ENCODE results near the gene ROBO2.

ROBO2 gene

DNA sequence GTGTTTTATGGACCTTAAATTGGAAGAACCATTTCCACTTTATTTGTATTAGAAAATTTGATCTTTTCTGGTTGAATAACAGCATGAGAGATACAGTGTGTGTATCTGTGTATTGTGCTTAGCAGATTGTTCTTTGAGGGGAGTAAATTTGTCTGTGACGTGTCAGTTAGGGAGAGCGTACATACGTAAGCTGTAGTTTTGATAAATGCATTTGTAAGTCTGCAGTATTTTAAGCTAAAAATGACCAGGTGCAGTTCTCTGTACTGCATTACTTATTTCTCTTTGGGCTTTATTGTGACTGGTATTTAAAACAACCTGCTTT, 264.8 kb downstream of the ROBO2 start:
- Histone ChIP-seq H3K9me3 (ENCODE audit: control insufficient read depth, insufficient read depth, low read length) (no peaks in the 10 kb centered on the region), H3K9ac (ENCODE audit: low read depth, low read length) (no peak overlapping the region), H3K4me1 (ENCODE audit: insufficient read depth, low read length) (peaks cover 12% of the 10 kb centered on the region), H3K36me3 (ENCODE audit: insufficient read depth, low read length) (no peaks in the 10 kb centered on the region)

GRCh38 chr3:77309460-77309859, 269.6 kb downstream of the ROBO2 start:
- no peak overlapping the region for H3K9ac ChIP-seq (ENCODE audit: low read depth, low read length)
- no peaks in the 10 kb centered on the region for H3K9me3 ChIP-seq (ENCODE audit: control insufficient read depth, insufficient read depth, low read length)
- peaks cover 5% of the 10 kb centered on the region; the same call in 1 of the 2 replicates for H3K4me1 ChIP-seq (ENCODE audit: insufficient read depth, low read length)
- H3K36me3 ChIP-seq (ENCODE audit: insufficient read depth, low read length) = no peaks in the 10 kb centered on the region

GRCh38 chr3:77313843-77314242, 273.9 kb downstream of the ROBO2 start:
- Histone ChIP-seq H3K36me3 (ENCODE audit: insufficient read depth, low read length) (no peaks in the 10 kb centered on the region), H3K4me1 (ENCODE audit: insufficient read depth, low read length) (no peaks in the 10 kb centered on the region), H3K9me3 (ENCODE audit: control insufficient read depth, insufficient read depth, low read length) (no peaks in the 10 kb centered on the region), H3K9ac (ENCODE audit: low read depth, low read length) (no peak overlapping the region)

DNA sequence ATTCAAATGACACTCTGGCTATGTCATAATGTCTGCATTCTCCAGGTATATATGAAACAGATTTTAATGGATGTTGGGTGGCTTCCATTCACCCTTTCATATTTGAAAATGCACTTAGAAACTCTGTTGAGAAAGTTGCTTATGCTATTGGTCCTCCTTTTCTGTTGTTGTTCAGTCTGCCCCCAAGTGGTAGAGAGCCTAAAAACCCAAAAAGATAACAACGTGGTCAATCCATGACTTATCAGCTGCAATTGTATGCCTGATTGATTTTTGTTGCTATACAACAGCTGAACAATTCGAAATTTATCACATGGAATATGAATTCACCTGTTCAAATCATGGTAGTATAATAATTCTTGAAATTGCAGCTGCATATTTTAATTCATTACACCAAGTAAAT, 279.8 kb downstream of the ROBO2 start:
- Histone ChIP-seq H3K36me3 (ENCODE audit: insufficient read depth, low read length) (no peaks in the 10 kb centered on the region), H3K9me3 (ENCODE audit: control insufficient read depth, insufficient read depth, low read length) (no peaks in the 10 kb centered on the region), H3K9ac (ENCODE audit: low read depth, low read length) (no peak overlapping the region), H3K4me1 (ENCODE audit: insufficient read depth, low read length) (no peaks in the 10 kb centered on the region)

DNA sequence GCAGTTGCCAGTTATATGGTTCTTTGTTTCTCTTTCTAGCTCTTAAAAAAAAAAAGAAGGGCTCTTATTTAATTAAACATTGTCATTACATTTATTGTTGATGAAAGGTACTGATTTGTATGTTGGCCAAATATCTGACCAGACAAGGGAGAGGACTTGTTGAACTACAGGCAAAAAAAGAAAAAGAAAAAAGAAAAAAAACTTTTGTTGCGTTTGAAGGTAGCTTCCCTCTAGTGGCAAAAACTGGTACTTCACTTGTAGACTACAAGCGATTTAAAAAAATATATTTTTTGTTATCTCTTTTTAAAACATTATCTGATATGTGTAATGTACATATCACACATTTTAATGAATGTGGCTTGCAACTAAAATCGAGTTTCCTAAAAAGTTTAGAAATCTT, 280.6 kb downstream of the ROBO2 start:
- Histone ChIP-seq H3K36me3 (ENCODE audit: insufficient read depth, low read length) (no peaks in the 10 kb centered on the region), H3K4me1 (ENCODE audit: insufficient read depth, low read length) (no peaks in the 10 kb centered on the region), H3K9ac (ENCODE audit: low read depth, low read length) (no peak overlapping the region), H3K9me3 (ENCODE audit: control insufficient read depth, insufficient read depth, low read length) (no peaks in the 10 kb centered on the region)

DNA sequence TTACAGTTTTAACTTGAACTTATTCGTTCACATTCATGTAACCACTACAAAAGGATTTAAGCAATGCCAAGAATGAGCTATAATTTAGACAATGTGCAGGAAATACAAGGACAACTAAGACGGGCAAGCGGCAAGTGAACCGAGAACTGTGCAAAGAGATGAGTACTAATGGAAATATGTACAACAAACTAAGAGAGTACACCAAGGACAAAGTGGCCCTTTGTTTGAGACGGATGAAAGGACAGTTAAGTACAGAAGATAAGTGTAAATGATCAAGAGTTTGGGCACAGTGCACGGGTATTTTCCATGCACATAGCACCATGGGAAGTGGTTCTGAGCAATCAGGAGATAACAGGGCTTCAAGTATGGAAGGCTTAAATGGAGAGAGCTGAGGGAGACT, 281.7 kb downstream of the ROBO2 start:
- Histone ChIP-seq H3K36me3 (ENCODE audit: insufficient read depth, low read length) (no peaks in the 10 kb centered on the region), H3K9ac (ENCODE audit: low read depth, low read length) (no peak overlapping the region), H3K9me3 (ENCODE audit: control insufficient read depth, insufficient read depth, low read length) (no peaks in the 10 kb centered on the region), H3K4me1 (ENCODE audit: insufficient read depth, low read length) (no peaks in the 10 kb centered on the region)

- Histone ChIP-seq H3K36me3 (ENCODE audit: insufficient read depth, low read length) (no peaks in the 10 kb centered on the region), H3K9me3 (ENCODE audit: control insufficient read depth, insufficient read depth, low read length) (no peaks in the 10 kb centered on the region), H3K4me1 (ENCODE audit: insufficient read depth, low read length) (no peaks in the 10 kb centered on the region), H3K9ac (ENCODE audit: low read depth, low read length) (no peak overlapping the region)
Observed at GRCh38 chr3:77323626-77324025, 283.7 kb downstream of the ROBO2 start.

DNA sequence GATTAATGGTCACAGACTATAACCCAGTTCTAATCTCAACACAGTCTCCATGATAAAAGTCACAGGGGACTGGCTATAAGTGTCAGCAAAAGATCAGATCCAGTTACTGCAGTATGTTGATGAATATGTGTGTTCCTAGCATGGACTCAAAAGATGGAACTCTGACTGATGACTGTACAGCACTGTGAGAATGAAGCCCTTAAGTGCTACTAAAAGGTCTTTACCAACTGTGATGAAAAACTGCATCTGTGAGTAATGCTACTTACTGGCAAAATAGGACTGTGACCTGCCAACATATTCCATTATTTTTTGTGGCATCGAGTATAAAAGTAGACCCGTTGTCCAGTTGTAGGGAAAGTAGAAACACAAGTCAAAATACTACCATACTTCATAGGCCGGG, 284.2 kb downstream of the ROBO2 start:
- Histone ChIP-seq H3K9ac (ENCODE audit: low read depth, low read length) (no peak overlapping the region), H3K4me1 (ENCODE audit: insufficient read depth, low read length) (no peaks in the 10 kb centered on the region), H3K36me3 (ENCODE audit: insufficient read depth, low read length) (no peaks in the 10 kb centered on the region), H3K9me3 (ENCODE audit: control insufficient read depth, insufficient read depth, low read length) (no peaks in the 10 kb centered on the region)

DNA sequence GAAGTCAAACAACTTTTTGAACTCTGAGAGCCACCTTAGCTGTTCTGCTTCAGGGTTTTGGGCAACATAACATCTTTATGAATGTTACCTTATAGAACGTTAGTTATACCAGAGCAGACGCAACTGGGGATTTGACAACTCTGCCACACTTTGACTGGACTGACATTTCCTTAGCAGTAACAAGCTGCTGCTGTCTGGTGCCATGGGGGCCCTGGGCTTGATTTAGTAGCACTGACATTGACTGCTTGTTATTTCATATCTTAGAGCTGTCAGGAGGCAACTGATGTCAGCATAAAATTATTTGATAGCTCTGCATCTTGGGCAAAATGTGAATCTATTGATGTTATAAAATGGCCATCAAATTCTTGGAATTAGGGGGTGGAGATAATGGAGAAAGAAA, 285.4 kb downstream of the ROBO2 start:
- Histone ChIP-seq H3K36me3 (ENCODE audit: insufficient read depth, low read length) (no peaks in the 10 kb centered on the region), H3K9me3 (ENCODE audit: control insufficient read depth, insufficient read depth, low read length) (no peaks in the 10 kb centered on the region), H3K4me1 (ENCODE audit: insufficient read depth, low read length) (no peaks in the 10 kb centered on the region), H3K9ac (ENCODE audit: low read depth, low read length) (no peak overlapping the region)

GRCh38 chr3:77325702-77326101, 285.8 kb downstream of the ROBO2 start:
- Histone ChIP-seq H3K36me3 (ENCODE audit: insufficient read depth, low read length) (no peaks in the 10 kb centered on the region), H3K9me3 (ENCODE audit: control insufficient read depth, insufficient read depth, low read length) (no peaks in the 10 kb centered on the region; the same call in 1 of the 2 replicates), H3K4me1 (ENCODE audit: insufficient read depth, low read length) (no peaks in the 10 kb centered on the region), H3K9ac (ENCODE audit: low read depth, low read length) (no peak overlapping the region)

DNA sequence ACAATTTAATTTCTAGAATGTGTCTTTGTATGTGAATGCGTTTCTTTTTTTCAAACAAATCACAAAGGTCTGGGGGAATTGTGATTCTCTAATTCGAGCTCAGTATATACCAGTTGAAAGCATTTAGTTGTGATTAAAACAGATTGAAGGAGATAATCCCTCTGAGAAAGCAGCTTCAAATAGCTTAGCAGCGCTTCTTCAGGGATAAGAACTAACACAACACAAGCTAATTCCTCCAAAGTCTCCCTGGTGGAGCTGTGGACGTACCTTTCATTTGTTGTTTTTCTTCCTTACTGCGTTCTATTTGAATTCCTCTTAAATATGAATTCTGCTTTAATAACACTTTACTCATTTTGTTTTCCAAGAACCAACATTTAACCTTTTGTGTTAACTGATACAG, 286.7 kb downstream of the ROBO2 start:
- H3K9ac ChIP-seq (ENCODE audit: low read depth, low read length) = no peak overlapping the region
- no peaks in the 10 kb centered on the region for H3K36me3 ChIP-seq (ENCODE audit: insufficient read depth, low read length)
- no peaks in the 10 kb centered on the region; the same call in 1 of the 2 replicates for H3K9me3 ChIP-seq (ENCODE audit: control insufficient read depth, insufficient read depth, low read length)
- no peaks in the 10 kb centered on the region for H3K4me1 ChIP-seq (ENCODE audit: insufficient read depth, low read length)

GRCh38 chr3:77328690-77329089, 288.8 kb downstream of the ROBO2 start:
- H3K4me1 ChIP-seq (ENCODE audit: insufficient read depth, low read length) = no peaks in the 10 kb centered on the region
- no peak overlapping the region for H3K9ac ChIP-seq (ENCODE audit: low read depth, low read length)
- no peaks in the 10 kb centered on the region for H3K36me3 ChIP-seq (ENCODE audit: insufficient read depth, low read length)
- H3K9me3 ChIP-seq (ENCODE audit: control insufficient read depth, insufficient read depth, low read length) = no peaks in the 10 kb centered on the region; the same call in 1 of the 2 replicates

GRCh38 chr3:77329116-77329515, 289.2 kb downstream of the ROBO2 start:
- Histone ChIP-seq H3K9ac (ENCODE audit: low read depth, low read length) (no peak overlapping the region), H3K4me1 (ENCODE audit: insufficient read depth, low read length) (no peaks in the 10 kb centered on the region), H3K9me3 (ENCODE audit: control insufficient read depth, insufficient read depth, low read length) (no peaks in the 10 kb centered on the region; the same call in 1 of the 2 replicates), H3K36me3 (ENCODE audit: insufficient read depth, low read length) (no peaks in the 10 kb centered on the region)

DNA sequence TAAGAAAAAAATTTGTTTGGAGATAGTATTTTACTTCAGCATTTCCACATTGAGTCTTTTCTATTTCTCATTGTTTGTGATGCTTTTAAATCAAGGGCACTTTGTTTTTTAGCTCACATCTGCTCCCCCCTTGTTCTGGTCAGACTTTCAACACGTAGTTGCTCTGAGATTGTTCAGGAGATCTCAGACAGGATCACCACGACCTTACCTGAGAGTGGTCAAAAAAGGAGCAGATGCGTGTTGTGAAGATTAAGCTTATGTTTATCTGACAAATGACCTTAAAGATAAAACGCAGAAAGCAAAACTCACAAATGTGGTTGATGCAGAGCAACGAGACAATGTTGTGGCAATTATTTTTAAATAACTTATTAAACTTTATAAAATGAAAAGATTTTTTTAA, 298.3 kb downstream of the ROBO2 start:
- no peak overlapping the region for H3K9ac ChIP-seq (ENCODE audit: low read depth, low read length)
- H3K9me3 ChIP-seq (ENCODE audit: control insufficient read depth, insufficient read depth, low read length) = no peaks in the 10 kb centered on the region
- no peaks in the 10 kb centered on the region for H3K36me3 ChIP-seq (ENCODE audit: insufficient read depth, low read length)
- H3K4me1 ChIP-seq (ENCODE audit: insufficient read depth, low read length) = no peaks in the 10 kb centered on the region

- no peak overlapping the region for H3K9ac ChIP-seq (ENCODE audit: low read depth, low read length)
- no peaks in the 10 kb centered on the region for H3K36me3 ChIP-seq (ENCODE audit: insufficient read depth, low read length)
- no peaks in the 10 kb centered on the region for H3K9me3 ChIP-seq (ENCODE audit: control insufficient read depth, insufficient read depth, low read length)
- H3K4me1 ChIP-seq (ENCODE audit: insufficient read depth, low read length) = no peaks in the 10 kb centered on the region
Observed at GRCh38 chr3:77342027-77342426, 302.1 kb downstream of the ROBO2 start.

- H3K36me3 ChIP-seq (ENCODE audit: insufficient read depth, low read length) = no peaks in the 10 kb centered on the region
Observed at GRCh38 chr3:77342688-77343087, 302.8 kb downstream of the ROBO2 start.

More at GRCh38 chr3:77342688-77343087, 302.8 kb downstream of the ROBO2 start:
- Histone ChIP-seq H3K9ac (ENCODE audit: low read depth, low read length) (no peak overlapping the region), H3K9me3 (ENCODE audit: control insufficient read depth, insufficient read depth, low read length) (no peaks in the 10 kb centered on the region), H3K4me1 (ENCODE audit: insufficient read depth, low read length) (no peaks in the 10 kb centered on the region)

All from ES-I3 (cell line).